Endodermal cell (in vitro differentiated cells): ENCODE results near the gene ARAP2. TPM values are rescaled to one million over a fixed set of nuclear protein-coding genes. Genes with fewer than 3 reads are reported as not detected.

Experiments used
- DNase-seq: peaks from one replicate; pipeline ENCODE4 v3.0.0-alpha.2; 2017
- H3K27ac ChIP-seq: 2 replicates; pipeline ENCODE4 v1.5.1; 2013; ENCODE audit warnings: mild to moderate bottlenecking, low read depth, low read length, moderate library complexity
- H3K27me3 ChIP-seq: 2 replicates; pipeline ENCODE4 v1.6.1; 2013; ENCODE audit warnings: mild to moderate bottlenecking, low read length, moderate library complexity; ENCODE audit not compliant: insufficient read depth, control insufficient read depth, poor library complexity, severe bottlenecking
- H3K36me3 ChIP-seq: 2 replicates; pipeline ENCODE4 v1.7.0; 2013; ENCODE audit warnings: mild to moderate bottlenecking, low read length, moderate library complexity; ENCODE audit not compliant: control insufficient read depth, insufficient read depth
- H3K4me1 ChIP-seq: one replicate; pipeline ENCODE4 v1.7.0; 2013; ENCODE audit warnings: low read length; ENCODE audit not compliant: control insufficient read depth, insufficient read depth
- H3K4me3 ChIP-seq: 2 replicates; pipeline ENCODE4 v1.5.1; 2013; ENCODE audit warnings: mild to moderate bottlenecking, low read length, moderate library complexity
- H3K9ac ChIP-seq: 2 replicates; pipeline ENCODE4 v1.6.1; 2013; ENCODE audit warnings: mild to moderate bottlenecking, low read length, moderate library complexity; ENCODE audit not compliant: poor library complexity, severe bottlenecking; ENCODE audit errors: extremely low read depth
- H3K9me3 ChIP-seq: 2 replicates; pipeline ENCODE4 v1.6.1; 2013; ENCODE audit warnings: mild to moderate bottlenecking, low read length, moderate library complexity; ENCODE audit not compliant: control insufficient read depth
- H3K27ac Mint-ChIP-seq: 2 replicates; pipeline ENCODE4 v1.8.0; 2020; ENCODE audit warnings: mixed read lengths
- H3K27me3 Mint-ChIP-seq: 2 replicates; pipeline ENCODE4 v1.8.0; 2021; ENCODE audit warnings: mild to moderate bottlenecking, mixed read lengths; ENCODE audit not compliant: insufficient read depth
- H3K36me3 Mint-ChIP-seq: 2 replicates; pipeline ENCODE4 v1.8.0; 2020; ENCODE audit warnings: low read depth, mixed read lengths
- H3K4me1 Mint-ChIP-seq: 2 replicates; pipeline ENCODE4 v1.8.0; 2020; ENCODE audit warnings: mixed read lengths
- H3K4me3 Mint-ChIP-seq: 2 replicates; pipeline ENCODE4 v1.8.0; 2020; ENCODE audit warnings: mild to moderate bottlenecking, moderate library complexity, mixed read lengths
- H3K9me3 Mint-ChIP-seq: 2 replicates; pipeline ENCODE4 v1.8.0; 2020; ENCODE audit warnings: mild to moderate bottlenecking, mixed read lengths
- CTCF ChIP-seq: fragments of 200-600 bp; sonication (generic); conservative IDR thresholded peaks from 2 replicates; pipeline ENCODE4 v1.5.0; 2021; ENCODE audit warnings: antibody characterized with exemption, mild to moderate bottlenecking
- WGBS, 2 experiments: methylation state at CpG; one replicate each; pipeline versions ENCODE4 v1.1.5 to v1.1.7; 2013; ENCODE audit warnings: missing lambda C conversion rate in 2 of 2, mixed read lengths in 1 of 2; ENCODE audit not compliant: insufficient coverage in 1 of 2, insufficient read length in 1 of 2; 5-methylcytosine and 5-hydroxymethylcytosine counted together
- total RNA-seq, 2 donors: library from RNA; stranded (reverse); fragmentation: NEBNext Ultra II Directional in 1 of 2; extraction: Animal tissue kit (Norgen Biotek cat#: 25700) in 1 of 2; gene quantifications; 2 replicates in 1 of 2; 3 replicates in 1 of 2; pipeline ENCODE4 v1.2.1, GENCODE V29; 2021

Gene ARAP2
- total RNA-seq, 2 donors from 2014 or later, result 2.2 to 5.5 TPM

GRCh38 chr4:36133658-36134057 lies 110.7 kb downstream of the ARAP2 start:
- H3K27me3 Mint-ChIP-seq, result no peaks in the 10 kb centered on the region
- DNase-seq, result no peak
- H3K27ac Mint-ChIP-seq, result no peak overlapping the region
- H3K9me3 ChIP-seq, result no peaks in the 10 kb centered on the region
- H3K4me1 Mint-ChIP-seq, result peaks cover 4% of the 10 kb centered on the region
- no peak overlapping the region for H3K4me3 Mint-ChIP-seq
- TF ChIP-seq CTCF, result no peak
- no peaks in the 10 kb centered on the region for H3K9me3 Mint-ChIP-seq
- no peak overlapping the region for H3K9ac ChIP-seq
- no peak overlapping the region for H3K4me3 ChIP-seq
- no peaks in the 10 kb centered on the region for H3K4me1 ChIP-seq
- no peak overlapping the region for H3K27ac ChIP-seq
- no peaks in the 10 kb centered on the region for H3K27me3 ChIP-seq
- no peaks in the 10 kb centered on the region for H3K36me3 ChIP-seq
- WGBS, 2 experiments, result 93 to 96% methylated on average over 3 of the region's 3 CpGs
- no peaks in the 10 kb centered on the region for H3K36me3 Mint-ChIP-seq

GRCh38 chr4:36133086-36133485 lies 111.2 kb downstream of the ARAP2 start:
- peaks cover 4% of the 10 kb centered on the region for H3K4me1 Mint-ChIP-seq
- H3K27me3 ChIP-seq, result no peaks in the 10 kb centered on the region
- no peaks in the 10 kb centered on the region for H3K36me3 Mint-ChIP-seq
- H3K4me1 ChIP-seq, result no peaks in the 10 kb centered on the region
- no peak for TF ChIP-seq CTCF
- DNase-seq, result no peak
- H3K4me3 ChIP-seq, result no peak overlapping the region
- no peaks in the 10 kb centered on the region for H3K36me3 ChIP-seq
- no peaks in the 10 kb centered on the region for H3K27me3 Mint-ChIP-seq
- 92 to 93% methylated on average over 2 of the region's 2 CpGs for WGBS, 2 experiments
- no peaks in the 10 kb centered on the region for H3K9me3 Mint-ChIP-seq
- H3K9me3 ChIP-seq, result no peaks in the 10 kb centered on the region
- no peak overlapping the region for H3K27ac ChIP-seq
- H3K27ac Mint-ChIP-seq, result no peak overlapping the region
- H3K9ac ChIP-seq, result no peak overlapping the region
- no peak overlapping the region for H3K4me3 Mint-ChIP-seq

GRCh38 chr4:36130641-36131040 lies 113.7 kb downstream of the ARAP2 start:
- Histone ChIP-seq H3K36me3 (no peaks in the 10 kb centered on the region), H3K4me3 (no peak overlapping the region), H3K9me3 (no peaks in the 10 kb centered on the region), H3K4me1 (no peaks in the 10 kb centered on the region), H3K27me3 (no peaks in the 10 kb centered on the region), H3K9ac (no peak overlapping the region), H3K27ac (no peak overlapping the region)
- Mint-ChIP-seq H3K4me3 (no peak overlapping the region), H3K9me3 (no peaks in the 10 kb centered on the region), H3K27ac (no peak overlapping the region), H3K27me3 (no peaks in the 10 kb centered on the region), H3K4me1 (peaks cover 4% of the 10 kb centered on the region), H3K36me3 (no peaks in the 10 kb centered on the region)
- DNase-seq, result no peak
- 87 to 100% methylated on average over 2 to 3 of the region's 3 CpGs for WGBS, 2 experiments
- TF ChIP-seq CTCF, result no peak
